Stimulated activated CD8-positive, alpha-beta memory T cell treated with anti-CD3 and anti-CD28 coated beads, Interleukin-12 subunit alpha, Interleukin-12 subunit beta, amount 100 ng/mL, for 1 hour (primary cell): Measurements from ENCODE around the gene FAAP20.

ENCODE experiments used
- DNase-seq: peaks from one replicate; pipeline ENCODE4 v3.0.0-alpha.2; 2020; ENCODE audit warnings: low read depth

Gene FAAP20

GRCh38 chr1:2229911-2230731 is 35.5 kb upstream of the FAAP20 start:
- no peak for DNase-seq

DNA sequence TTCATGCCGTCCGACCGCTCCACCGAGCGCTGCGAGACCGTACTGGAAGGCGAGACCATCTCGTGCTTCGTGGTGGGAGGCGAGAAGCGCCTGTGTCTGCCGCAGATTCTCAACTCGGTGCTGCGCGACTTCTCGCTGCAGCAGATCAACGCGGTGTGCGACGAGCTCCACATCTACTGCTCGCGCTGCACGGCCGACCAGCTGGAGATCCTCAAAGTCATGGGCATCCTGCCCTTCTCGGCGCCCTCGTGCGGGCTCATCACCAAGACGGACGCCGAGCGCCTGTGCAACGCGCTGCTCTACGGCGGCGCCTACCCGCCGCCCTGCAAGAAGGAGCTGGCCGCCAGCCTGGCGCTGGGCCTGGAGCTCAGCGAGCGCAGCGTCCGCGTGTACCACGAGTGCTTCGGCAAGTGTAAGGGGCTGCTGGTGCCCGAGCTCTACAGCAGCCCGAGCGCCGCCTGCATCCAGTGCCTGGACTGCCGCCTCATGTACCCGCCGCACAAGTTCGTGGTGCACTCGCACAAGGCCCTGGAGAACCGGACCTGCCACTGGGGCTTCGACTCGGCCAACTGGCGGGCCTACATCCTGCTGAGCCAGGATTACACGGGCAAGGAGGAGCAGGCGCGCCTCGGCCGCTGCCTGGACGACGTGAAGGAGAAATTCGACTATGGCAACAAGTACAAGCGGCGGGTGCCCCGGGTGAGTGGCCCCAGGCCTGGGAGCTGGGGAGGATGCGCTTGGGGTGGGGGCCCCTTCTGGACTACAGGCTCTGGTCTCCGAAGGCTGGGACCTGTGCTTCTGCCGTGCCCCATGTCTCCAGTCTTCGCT is 34.7 kb upstream of the FAAP20 start:
- DNase-seq, result peak; percentile 27

GRCh38 chr1:2228694-2229036 is 34.1 kb upstream of the FAAP20 start:
- no peak for DNase-seq

DNA sequence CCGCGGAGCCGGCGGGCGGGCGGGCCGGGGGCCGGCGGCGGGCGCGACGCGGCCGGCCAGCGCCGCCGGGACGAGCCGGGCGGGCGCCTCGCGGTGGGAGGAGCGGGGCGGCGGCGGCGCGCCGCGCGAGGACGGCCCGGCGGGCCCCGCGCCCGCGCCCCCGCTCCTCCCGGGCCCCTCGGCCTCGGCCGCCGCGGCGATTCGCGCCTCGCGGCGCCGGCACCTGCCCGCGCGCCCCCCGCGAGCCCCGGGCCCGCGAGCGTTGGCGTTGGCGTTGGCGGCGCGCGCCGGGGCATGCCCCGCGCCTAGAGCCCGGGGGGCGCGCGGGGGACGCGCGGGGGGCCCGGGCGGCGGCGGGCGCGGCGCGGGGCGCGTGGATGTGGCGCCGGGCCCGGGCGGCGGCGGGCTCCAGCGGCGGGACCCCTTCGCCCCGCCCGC is 33.6 kb upstream of the FAAP20 start, which contains the start of gene SKI:
SKI (plus strand) TSS at position 163 of the 438 bp plus-strand sequence. CDS start 448 bp downstream, outside the sequence.
- no peak for DNase-seq

GRCh38 chr1:2227346-2228156 is 33.0 kb upstream of the FAAP20 start:
- DNase-seq, result peak; percentile 84

- DNase-seq, result no peak
Observed at GRCh38 chr1:2226525-2227345, 32.2 kb upstream of the FAAP20 start.

GRCh38 chr1:2224631-2225428 is 30.3 kb upstream of the FAAP20 start:
- DNase-seq, result no peak

- no peak for DNase-seq
Observed at GRCh38 chr1:2224170-2224584, 29.6 kb upstream of the FAAP20 start.

GRCh38 chr1:2221271-2221670 is 26.7 kb upstream of the FAAP20 start:
- no peak for DNase-seq

GRCh38 chr1:2216767-2217058 is 22.1 kb upstream of the FAAP20 start:
- DNase-seq, result no peak

DNA sequence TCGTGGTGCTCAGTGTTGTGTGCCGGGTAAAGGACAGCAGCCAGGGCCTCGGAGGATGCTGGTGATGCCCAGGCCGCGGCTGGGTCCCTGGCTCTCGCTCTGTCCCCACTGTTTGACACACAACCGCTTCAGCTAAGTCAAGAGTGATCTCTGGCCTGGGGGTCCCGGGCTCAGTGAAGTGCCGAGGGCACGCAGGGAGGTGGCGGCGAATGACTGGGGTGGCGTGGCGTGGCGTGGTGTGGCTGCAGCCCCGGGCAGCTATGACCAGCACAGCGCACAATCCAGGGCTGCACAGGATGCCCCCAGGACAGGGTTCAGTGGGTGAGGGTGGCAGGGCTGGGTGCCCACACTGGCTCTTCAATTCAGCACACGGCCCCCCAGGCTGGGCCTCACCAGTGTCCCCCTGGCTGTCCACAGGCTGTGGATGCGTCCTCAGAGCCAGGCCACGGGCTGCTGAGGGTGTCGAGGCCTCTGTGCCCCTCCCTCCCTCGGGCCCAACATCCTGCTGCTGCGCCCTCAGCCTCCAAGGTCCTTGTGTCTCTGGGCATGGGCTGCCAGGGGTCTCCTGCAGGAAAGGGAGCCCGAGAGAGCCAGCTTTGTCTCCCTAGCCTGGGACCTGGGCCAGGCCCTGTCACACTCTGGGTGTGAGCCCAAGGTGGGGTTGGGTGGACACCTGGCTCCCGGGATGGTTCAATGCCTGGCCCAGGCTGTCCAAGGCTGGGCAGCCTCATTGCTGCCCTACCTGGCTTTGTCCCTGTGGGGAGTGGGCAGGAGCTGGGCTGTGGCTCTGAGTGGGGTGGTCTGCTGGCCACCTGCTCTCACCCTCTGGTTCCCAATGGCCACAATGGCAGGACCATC is 21.6 kb upstream of the FAAP20 start:
- no peak for DNase-seq

GRCh38 chr1:2215329-2215728 is 20.8 kb upstream of the FAAP20 start:
- no peak for DNase-seq

DNA sequence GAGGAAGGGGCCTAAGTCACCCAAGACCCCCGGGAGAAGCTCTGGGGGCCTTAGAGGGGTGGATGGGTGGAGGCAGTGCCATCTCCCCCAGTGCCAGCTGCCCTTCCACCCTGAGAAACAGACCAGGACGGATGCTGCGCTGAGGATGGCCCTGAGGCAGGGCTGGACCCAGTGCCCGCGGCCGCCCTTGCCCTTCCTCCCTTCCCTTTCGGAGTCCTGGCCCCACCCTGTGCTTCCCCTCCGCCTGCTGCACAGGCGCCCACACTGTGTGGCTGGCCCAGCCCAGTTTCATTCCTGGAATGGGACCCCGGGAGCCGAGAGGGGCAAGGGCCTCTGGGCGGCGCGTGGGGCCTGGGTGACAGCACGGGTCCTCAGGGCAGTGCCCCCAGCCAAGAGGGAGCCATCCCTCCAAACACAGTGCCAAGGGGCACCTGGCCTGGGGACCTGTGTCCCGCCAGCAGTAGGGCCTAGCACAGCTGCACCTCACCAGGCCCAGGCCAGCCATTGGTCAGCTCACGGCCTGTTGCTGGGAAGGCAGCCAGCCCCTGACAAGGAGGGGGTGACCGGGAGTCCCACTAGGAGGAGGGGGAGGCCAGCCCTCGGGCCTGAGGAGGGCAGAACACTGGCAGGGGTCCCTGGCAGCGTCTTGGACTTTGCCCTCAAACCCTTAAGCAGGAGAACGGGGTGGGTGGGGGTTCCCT is 20.1 kb upstream of the FAAP20 start:
- no peak for DNase-seq

DNA sequence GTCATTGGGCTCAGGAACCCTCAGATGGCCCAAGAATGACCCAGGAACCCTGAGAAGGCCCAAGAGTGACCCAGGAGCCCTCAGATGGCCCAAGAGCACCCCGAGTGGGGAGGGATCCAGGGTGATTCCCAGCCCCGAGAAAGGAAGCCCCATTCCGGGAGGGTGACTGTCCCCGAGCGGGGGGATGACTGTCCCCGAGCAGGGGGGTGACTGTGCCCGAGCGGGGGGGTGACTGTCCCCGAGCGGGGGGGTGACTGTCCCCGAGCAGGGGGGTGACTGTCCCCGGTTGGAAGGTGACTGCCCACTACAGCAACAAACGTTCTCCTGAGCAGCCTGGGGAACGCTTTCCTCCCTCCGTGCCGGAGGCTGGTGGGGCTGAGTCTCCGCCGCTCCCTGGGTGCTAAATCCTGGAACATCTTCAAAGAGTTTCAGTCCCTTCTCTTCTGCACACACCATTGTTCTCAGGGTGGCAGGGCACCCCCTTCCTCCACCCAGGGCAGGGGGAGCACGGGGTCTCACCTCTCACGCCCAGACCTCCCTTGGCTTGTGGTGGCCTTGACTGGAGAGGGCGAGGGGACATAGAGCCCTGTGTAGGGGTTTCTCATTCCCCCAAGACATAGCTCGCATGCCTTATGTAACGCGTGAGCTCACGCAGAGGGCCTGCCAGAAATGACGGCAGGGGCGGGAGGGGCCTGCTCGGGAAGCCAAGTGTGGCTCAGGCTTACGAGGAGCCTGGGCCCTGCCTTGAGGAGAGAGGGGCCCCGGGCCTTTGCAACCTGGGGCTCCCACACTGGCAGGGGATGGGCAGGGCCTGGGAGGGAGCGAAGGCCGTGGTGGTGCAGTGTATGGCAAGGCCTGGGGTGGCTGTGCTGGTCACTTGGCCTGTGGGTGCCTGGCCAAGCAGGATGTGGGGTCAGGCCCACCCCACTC is 19.3 kb upstream of the FAAP20 start:
- DNase-seq, result no peak

DNA sequence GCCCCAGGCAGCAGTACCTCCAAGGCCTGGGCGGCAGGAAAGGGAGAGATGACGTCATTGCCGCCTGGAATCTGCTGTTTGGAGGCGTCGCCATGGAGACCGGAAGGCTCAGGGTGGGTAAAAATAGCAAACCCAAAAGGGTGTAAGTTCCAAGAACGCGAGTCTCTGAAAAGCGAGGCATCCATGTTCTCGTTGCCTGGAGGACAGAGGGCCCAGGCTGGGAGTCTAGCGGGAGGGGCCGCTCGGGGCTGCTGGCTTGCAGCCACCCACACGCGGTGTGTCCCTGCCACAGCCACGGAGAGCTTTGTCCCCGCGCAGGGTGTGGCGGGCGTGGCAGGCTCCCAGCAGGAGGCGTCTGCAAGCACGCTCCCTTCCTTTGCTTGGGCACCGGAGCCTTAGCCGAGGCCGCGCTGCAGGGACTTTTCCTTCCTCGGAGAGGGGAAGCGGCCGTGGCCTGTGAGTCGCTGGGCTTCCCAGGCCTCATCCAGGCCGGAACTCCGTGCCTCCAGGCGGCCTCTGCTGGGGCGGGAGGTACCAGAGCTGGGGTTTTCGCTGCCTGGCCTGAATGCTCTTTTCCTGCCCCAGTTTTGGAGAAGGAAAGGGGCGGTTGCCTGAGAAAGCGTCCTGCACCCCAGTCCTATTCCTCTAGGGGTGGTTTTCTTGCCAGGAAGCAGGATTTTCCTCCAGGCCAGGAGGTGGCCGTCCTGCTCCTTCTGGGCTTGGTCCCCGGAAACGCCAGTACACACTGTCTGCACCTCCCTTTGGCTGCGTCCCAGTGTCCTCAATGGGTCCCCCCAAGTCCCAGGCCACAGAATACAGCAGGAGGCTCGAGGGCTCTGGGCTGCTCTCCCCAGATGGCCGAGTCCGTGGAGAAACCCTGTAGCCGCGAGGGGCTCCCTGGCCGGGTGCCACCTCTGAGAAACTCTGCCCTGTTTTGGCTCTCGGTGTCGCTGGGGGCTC is 18.2 kb upstream of the FAAP20 start:
- no peak for DNase-seq

DNA sequence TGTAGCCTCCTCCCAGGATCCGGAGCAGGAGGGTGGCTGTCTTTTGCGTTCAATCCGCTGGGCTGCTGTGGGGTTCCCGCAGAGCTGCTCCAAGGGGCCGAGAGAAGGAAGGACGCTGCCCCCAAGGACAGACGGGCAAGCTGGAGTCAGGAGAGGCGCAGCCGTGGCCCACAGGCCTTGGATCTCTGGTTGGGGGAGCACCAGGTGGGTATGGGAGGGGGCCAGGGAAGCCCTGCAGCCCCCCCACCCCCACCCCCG is 17.6 kb upstream of the FAAP20 start:
- no peak for DNase-seq

DNA sequence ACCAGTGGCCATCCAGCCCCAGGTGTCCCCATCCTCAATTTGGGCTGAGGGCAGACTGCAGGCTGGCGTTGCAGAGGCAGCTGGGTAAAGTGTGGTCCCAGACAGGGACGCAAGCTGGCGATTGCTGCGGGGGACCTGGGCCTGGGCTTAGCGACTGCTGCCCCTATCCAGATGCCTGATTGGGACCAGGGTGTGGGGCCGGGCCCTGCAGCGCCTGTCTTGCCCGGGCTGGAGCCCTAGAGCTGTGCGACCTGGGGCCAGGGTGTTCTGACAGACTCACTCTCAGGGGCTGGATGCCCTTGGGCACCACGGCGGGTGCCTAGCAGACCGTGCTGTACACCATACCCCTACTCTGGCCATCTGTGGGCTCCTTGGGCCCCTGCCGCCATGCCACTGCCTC is 16.2 kb upstream of the FAAP20 start:
- DNase-seq, result no peak
